NCI-H128 (cell line): ENCODE data around the gene GSTM3.
"Not testable (repeated sequence)": the region's sequence is repeated elsewhere in the genome, so short reads cannot be mapped to it uniquely, and the experiment has no call there.

Source experiments
- DNase-seq: peaks from one replicate; lab custom pipeline; 2025; ENCODE audit not compliant: unreplicated experiment; lab: John Stamatoyannopoulos, UW

GSTM3 gene

GRCh38 chr1:109708949-109709348 lies 31.9 kb downstream of the GSTM3 start:
- not testable (repeated sequence) for DNase-seq

DNA sequence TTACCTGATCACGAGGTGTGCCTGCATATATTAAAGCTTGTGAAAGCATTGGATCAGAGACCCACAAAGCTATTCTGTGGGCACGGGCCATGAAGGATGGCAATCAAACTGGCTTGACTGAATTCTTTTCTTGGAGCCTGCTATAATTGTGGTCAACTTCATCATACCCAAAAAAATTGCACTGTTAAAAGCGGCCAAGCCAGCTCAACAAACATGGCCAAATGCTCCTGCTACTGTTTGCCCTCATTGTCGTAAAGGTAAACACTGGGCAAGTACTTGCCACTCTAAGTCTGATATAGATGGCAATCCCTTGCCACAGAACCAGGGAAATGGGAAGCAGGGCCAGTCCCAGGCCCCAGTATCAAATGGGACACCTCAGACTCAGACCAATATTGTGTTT lies 35.4 kb downstream of the GSTM3 start:
- DNase-seq, result no peak

- no peak for DNase-seq
Measured at GRCh38 chr1:109704173-109704572, 36.7 kb downstream of the GSTM3 start.

- not testable (repeated sequence) for DNase-seq
Measured at GRCh38 chr1:109702940-109703339, 37.9 kb downstream of the GSTM3 start.

GRCh38 chr1:109697861-109698260 lies 43.0 kb downstream of the GSTM3 start:
- DNase-seq, result not testable (repeated sequence)

DNA sequence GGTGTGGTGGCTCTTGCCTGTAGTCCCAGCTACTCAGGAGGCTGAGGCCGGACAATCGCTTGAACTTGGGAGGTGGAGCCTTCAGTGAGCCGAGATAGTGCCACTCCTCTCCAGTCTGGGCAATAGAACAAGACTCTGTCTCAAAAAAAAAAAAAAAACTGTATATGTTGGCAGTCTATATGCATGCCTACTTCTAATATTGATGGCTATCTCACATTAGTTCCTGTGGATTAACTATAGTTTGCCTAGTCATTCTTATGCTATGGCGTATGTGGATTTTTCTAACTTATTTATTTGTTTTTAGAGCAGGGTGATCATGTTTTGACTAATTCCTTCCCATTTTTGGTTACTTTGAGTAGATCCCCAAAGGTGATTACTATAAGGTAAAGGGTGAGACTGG lies 43.8 kb downstream of the GSTM3 start:
- no peak for DNase-seq

DNA sequence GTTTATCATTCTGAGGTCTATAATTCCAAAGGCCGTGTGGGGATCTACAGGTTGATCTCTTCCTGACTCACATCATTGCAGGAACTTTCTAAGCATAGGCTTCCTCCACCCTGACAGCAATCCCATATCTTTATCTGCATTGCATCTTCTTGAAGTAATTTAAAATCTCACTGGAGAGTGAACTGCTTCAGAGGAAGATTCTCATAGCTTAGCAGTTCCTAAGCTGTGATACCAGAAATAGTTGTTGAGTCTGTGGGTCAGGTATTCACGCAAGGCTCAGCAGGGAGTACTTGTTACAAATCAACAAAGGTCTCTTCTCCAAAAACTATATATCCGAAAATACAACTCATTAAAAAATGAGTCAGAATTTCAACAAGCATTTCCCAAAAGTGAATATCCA lies 45.7 kb downstream of the GSTM3 start:
- DNase-seq, result not testable (repeated sequence)

DNA sequence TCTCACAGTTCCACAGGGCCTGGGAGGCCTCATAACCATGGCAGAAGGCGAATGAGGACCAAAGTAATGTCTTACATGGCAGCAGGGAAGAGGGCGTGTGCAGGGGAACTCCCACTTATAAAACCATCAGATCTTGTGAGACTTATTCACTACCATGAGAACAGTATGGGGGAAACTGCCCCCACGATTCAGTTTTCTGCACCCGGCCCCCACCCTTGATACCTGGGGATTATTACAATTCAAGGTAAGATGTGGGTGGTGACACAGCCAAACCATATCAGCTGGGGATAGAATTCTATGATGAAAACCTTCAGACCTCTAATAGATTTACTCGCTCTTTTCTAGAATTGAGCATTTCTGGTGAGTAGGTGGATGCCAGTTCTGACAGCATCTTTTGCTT lies 46.4 kb downstream of the GSTM3 start:
- DNase-seq, result not testable (repeated sequence)

- DNase-seq, result no peak
Measured at GRCh38 chr1:109691759-109692158, 49.1 kb downstream of the GSTM3 start.

- no peak for DNase-seq
Measured at GRCh38 chr1:109689844-109690405, 50.9 kb downstream of the GSTM3 start.

DNA sequence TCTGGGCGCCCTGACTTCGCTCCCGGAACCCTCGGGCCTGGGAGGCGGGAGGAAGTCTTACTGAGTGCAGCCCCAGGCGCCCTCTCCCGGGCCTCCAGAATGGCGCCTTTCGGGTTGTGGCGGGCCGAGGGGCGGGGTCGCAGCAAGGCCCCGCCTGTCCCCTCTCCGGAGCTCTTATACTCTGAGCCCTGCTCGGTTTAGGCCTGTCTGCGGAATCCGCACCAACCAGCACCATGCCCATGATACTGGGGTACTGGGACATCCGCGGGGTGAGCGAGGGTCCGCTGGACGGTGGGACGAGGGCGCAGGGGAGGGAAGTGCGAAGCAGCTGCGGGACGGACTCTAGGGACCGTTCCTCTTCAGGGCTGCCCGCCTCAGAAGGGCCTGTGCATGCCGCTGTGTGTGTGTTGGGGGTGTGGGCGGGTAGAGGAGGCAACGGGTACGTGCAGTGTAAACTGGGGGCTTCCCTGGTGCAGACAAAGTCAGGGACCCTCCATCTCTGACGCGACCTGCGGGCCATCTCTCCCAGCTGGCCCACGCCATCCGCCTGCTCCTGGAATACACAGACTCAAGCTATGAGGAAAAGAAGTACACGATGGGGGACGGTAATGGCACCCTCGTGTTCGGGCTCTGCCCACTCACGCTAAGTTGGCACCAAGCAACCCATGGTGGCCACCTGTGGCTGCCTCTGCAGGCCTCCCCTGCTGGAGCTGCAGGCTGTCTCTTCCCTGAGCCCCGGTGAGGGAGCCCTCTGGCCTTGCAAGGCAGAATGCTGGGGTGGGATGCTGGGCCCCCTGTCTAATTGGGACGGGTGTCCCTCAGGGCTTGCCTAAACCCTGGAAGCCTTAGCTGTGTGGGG lies 53.0 kb downstream of the GSTM3 start, which contains the start of gene GSTM1:
Gene GSTM1 (plus strand): TSS at position 177 of the 859 bp plus-strand sequence. CDS start 57 bp downstream, at position 234.
- DNase-seq, result no peak

- not testable (repeated sequence) for DNase-seq
Measured at GRCh38 chr1:109687109-109687508, 53.7 kb downstream of the GSTM3 start.

- not testable (repeated sequence) for DNase-seq
Measured at GRCh38 chr1:109685890-109686289, 54.9 kb downstream of the GSTM3 start.

GRCh38 chr1:109685399-109685798 lies 55.4 kb downstream of the GSTM3 start:
- not testable (repeated sequence) for DNase-seq

DNA sequence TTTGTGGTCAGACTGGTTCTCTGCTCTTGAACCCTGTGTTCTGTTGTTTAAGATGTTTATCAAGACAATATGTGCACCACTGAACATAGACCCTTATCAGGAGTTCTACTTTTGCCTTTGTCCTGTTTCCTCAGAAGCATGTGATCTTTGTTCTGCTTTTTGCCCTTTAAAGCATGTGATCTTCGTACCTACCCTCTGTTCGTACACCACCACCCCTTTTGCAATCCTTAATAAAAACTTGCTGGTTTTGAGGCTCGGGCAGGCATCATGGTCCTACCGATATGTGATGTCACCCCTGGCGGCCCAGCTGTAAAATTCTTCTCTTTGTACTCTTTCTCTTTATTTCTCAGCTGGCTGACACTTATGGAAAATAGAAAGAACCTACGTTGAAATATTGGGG lies 56.1 kb downstream of the GSTM3 start:
- not testable (repeated sequence) for DNase-seq
